HepG2 (cell line): Measurements from ENCODE around the gene CAMTA2. TPM values are rescaled to one million over a fixed set of nuclear protein-coding genes. Genes with fewer than 3 reads are reported as not detected.
A peak's percentile ranks its signal among the peaks of the same experiment; 100 is the strongest.

Experiments used
- BRD4 ChIP-seq: sonication (generic); formaldehyde crosslinking; IDR thresholded peaks from 2 replicates; pipeline ENCODE4 v1.4.0; 2020; ENCODE audit warnings: missing genetic modification reagents
- MYPOP ChIP-seq: sonication (generic); formaldehyde crosslinking; IDR thresholded peaks from 2 replicates; pipeline ENCODE4 v1.8.1; 2023; ENCODE audit warnings: mild to moderate bottlenecking, moderate library complexity, missing genetic modification reagents
- NR2F6 ChIP-seq, 2 experiments: IDR thresholded peaks; 2 replicates each; pipeline ENCODE4 v1.6.1; 2016; ENCODE audit warnings: antibody characterized with exemption in 1 of 2, mild to moderate bottlenecking in 1 of 2
- PATZ1 ChIP-seq: sonication (generic); formaldehyde crosslinking; IDR thresholded peaks from 2 replicates; pipeline ENCODE4 v1.4.0; 2020; ENCODE audit warnings: missing genetic modification reagents
- PAXIP1 ChIP-seq: sonication (generic); formaldehyde crosslinking; conservative IDR thresholded peaks from 2 replicates; pipeline ENCODE4 v1.4.0; 2020; ENCODE audit warnings: mild to moderate bottlenecking, missing genetic modification reagents, moderate library complexity
- POLR2A ChIP-seq, 2 experiments: IDR thresholded peaks; 2 replicates each; pipeline ENCODE4 v1.6.1; 2011; ENCODE audit warnings: low read depth in 2 of 2, low read length in 2 of 2, mild to moderate bottlenecking in 1 of 2, moderate library complexity in 1 of 2; ENCODE audit not compliant: insufficient read depth in 1 of 2
- SSRP1 ChIP-seq: IDR thresholded peaks from 2 replicates; pipeline ENCODE4 v1.6.1; 2016; ENCODE audit warnings: control low read depth
- ZBTB14 ChIP-seq: sonication (generic); formaldehyde crosslinking; IDR thresholded peaks from 2 replicates; pipeline ENCODE4 v1.4.0; 2020; ENCODE audit warnings: missing genetic modification reagents
- ZNF274 ChIP-seq: sonication (generic); formaldehyde crosslinking; IDR thresholded peaks from 2 replicates; pipeline ENCODE4 v1.5.1; 2020; ENCODE audit warnings: mild to moderate bottlenecking, missing genetic modification reagents
- ZNF33A ChIP-seq: sonication (generic); formaldehyde crosslinking; IDR thresholded peaks from 2 replicates; pipeline ENCODE4 v1.5.1; 2020; ENCODE audit warnings: missing genetic modification reagents, mild to moderate bottlenecking, moderate library complexity, borderline replicate concordance
- ZNF414 ChIP-seq: sonication (generic); formaldehyde crosslinking; IDR thresholded peaks from 2 replicates; pipeline ENCODE4 v1.5.0; 2020; ENCODE audit warnings: missing genetic modification reagents
- ZNF503 ChIP-seq: sonication (generic); formaldehyde crosslinking; IDR thresholded peaks from 2 replicates; pipeline ENCODE4 v1.4.0; 2020; ENCODE audit warnings: missing genetic modification reagents
- ZNF558 ChIP-seq: sonication (generic); formaldehyde crosslinking; IDR thresholded peaks from 2 replicates; pipeline ENCODE4 v1.9.0; 2022; ENCODE audit warnings: mild to moderate bottlenecking, missing genetic modification reagents, borderline replicate concordance
- ZNF619 ChIP-seq: sonication (generic); formaldehyde crosslinking; IDR thresholded peaks from 2 replicates; pipeline ENCODE4 v1.4.0; 2020; ENCODE audit warnings: mild to moderate bottlenecking, missing genetic modification reagents
- ZNF644 ChIP-seq: IDR thresholded peaks from 2 replicates; pipeline ENCODE4 v1.6.1; 2016; ENCODE audit warnings: low read depth
- ZNF678 ChIP-seq: sonication (generic); formaldehyde crosslinking; IDR thresholded peaks from 2 replicates; pipeline ENCODE4 v1.4.0; 2020; ENCODE audit warnings: mild to moderate bottlenecking, missing genetic modification reagents
- ZNF710 ChIP-seq: sonication (generic); formaldehyde crosslinking; IDR thresholded peaks from 2 replicates; pipeline ENCODE4 v1.5.0; 2020; ENCODE audit warnings: mild to moderate bottlenecking, missing genetic modification reagents, borderline replicate concordance
- polyA plus RNA-seq, 8 experiments: library from polyadenylated mRNA; depleted of rRNA in 3 of 8; stranded (reverse) in 7 of 8; unstranded in 1 of 8; fragments of >200 nt; fragmentation: Illumina TruSeq in 4 of 8; extraction: Trizol in 4 of 8; gene quantifications; 2 replicates each; pipeline versions ENCODE4 v1.2.1 to v1.2.3, GENCODE V29; 2011 to 2016; ENCODE audit warnings: low read depth in 4 of 8, missing spikeins in 1 of 8, mixed read lengths in 1 of 8; ENCODE audit not compliant: insufficient read depth in 1 of 8
- total RNA-seq, 5 experiments: library from RNA; depleted of rRNA; stranded (reverse); fragments of >200 nt; fragmentation: Illumina TruSeq; extraction: Trizol; gene quantifications; 2 replicates each; pipeline ENCODE4 v1.2.3, GENCODE V29; 2016; ENCODE audit warnings: low read depth in 1 of 5

The CAMTA2 gene
- total and polyA plus RNA-seq, 2 of the 13 experiments (the other 11 are each of a cell fraction or from before 2014, with no cell fraction given) = 4.1 to 7.1 TPM

GRCh38 chr17:4948931-4949320 is 38.5 kb downstream of the CAMTA2 start (continued):
- TF ChIP-seq ZNF619 (no peak), ZNF274 (CRISPR knock-in tag) (no peak), ZNF710 (CRISPR knock-in tag) (no peak), NR2F6 (IDR thresholded peaks at IDR 0.05) (no peak), NR2F6 (CRISPR knock-in tag; IDR thresholded peaks at IDR 0.05) (no peak), PATZ1 (CRISPR knock-in tag) (no peak; the same call in 1 of the 2 replicates), ZNF558 (CRISPR knock-in tag) (no peak), ZNF33A (CRISPR knock-in tag) (no peak), SSRP1 (CRISPR knock-in tag) (0 out of 2 replicates have a peak, but pooled peaks have one; percentile 32), BRD4 (peak; percentile 20; the same call in 1 of the 2 replicates), ZNF678 (CRISPR knock-in tag) (no peak), POLR2A (IDR thresholded peaks at IDR 0.05; ENCODE audit: insufficient read depth in 1 of 2, low read depth in 2 of 2, low read length in 2 of 2) (peak; percentile 50 to 64; a peak in 3 of 4 replicates), ZBTB14 (CRISPR knock-in tag) (peak; percentile 93), PAXIP1 (CRISPR knock-in tag) (no peak), ZNF644 (no peak), ZNF503 (CRISPR knock-in tag) (peak; percentile 8; the same call in 1 of the 2 replicates), MYPOP (CRISPR knock-in tag) (no peak), ZNF414 (CRISPR knock-in tag) (no peak)
